HG03159 (cell line): ENCODE measurements around the gene TRIM38.
"Not testable (repeated sequence)": the region's sequence is repeated elsewhere in the genome, so short reads cannot be mapped to it uniquely, and the experiment has no call there.

Experiments
- ATAC-seq: cut with Tn5 transposase; IDR thresholded peaks from one replicate; pipeline ENCODE4 v1.9.1; 2021; ENCODE audit warnings: mild to moderate bottlenecking, moderate library complexity; ENCODE audit not compliant: unreplicated experiment

Gene TRIM38

DNA sequence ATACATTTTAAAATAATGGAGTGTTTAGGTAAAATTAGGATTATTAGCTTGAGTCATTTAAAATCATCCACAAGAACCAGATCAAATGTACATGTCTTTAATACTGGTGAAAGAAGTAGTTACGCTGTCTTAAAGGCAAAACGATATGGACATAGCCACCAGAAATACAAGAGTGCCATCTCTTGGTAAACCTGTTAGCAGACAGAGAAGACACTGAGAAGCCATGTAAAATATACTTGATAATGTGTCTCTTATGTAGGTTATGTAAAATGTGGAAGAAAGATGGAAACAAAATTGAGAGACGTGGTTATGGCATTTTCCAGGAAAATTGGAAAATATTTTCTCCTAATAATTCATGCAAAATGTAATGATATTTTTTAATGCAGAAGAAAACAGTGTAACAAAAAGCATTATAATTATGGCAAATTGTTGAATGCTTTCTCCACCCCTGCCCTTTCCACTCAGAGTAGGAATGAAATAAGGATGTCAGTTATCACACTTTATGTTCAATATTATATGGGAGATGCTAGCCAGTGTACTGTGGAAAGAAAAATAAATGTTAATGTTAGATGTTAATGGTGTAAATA, 19.9 kb upstream of the TRIM38 start:
- no peak for ATAC-seq

DNA sequence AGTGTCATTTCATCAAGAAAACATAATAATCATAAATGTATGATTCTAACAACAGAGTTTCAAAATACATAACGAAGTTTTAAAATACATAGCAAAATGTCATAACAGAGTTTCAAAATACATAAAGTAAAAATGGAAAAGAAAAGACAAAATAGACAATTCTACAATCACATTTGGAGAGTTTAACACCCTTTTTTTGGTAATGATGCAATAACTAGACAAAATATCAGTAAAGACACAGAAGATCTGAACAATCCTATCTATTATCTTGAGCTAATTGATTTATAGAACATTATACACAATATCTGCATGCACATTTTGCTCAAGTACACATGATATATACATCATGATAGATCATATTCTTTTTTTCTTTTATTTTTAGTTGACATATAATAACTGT, 18.7 kb upstream of the TRIM38 start:
- no peak for ATAC-seq

DNA sequence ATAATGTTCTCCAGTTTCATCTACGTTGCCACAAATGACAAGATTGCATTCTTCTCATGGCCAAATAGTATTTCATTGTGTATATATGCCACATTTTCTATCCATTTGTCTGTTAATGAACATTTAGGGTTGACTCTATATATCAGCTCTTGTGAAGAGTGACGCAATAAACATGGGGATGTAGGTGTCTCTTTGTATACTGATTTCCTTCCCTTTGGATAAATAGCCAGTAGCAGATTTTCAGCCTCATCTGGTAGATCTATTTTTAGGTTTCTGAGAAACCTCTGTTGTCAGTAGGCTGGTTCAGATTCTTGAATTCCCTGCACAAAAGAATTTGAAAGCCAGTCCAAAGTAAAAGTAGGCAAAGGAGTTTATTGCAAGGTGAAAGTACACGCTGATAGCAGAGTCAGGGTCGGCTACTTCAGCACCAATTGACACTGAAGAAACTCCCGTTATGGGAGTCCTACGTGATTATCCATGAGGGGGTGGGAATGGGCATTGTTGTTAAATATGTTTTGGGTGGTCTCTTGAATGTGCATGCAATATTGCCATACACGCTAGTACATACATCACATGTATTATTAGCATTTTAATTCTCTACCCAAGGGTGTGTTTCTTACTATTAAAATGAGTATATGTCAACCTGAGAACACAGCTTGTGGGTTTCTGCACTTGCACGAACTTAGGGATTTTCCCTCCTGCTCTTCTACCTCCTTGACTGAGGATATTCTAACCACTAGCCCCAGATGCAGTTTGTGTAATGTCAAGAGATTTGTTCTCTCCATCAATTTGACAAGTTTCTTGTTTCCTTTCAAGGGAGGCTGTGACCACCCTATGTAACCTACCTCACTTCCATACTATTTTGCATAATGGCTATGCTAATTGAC, 17.7 kb upstream of the TRIM38 start:
- peak; percentile 76 for ATAC-seq

DNA sequence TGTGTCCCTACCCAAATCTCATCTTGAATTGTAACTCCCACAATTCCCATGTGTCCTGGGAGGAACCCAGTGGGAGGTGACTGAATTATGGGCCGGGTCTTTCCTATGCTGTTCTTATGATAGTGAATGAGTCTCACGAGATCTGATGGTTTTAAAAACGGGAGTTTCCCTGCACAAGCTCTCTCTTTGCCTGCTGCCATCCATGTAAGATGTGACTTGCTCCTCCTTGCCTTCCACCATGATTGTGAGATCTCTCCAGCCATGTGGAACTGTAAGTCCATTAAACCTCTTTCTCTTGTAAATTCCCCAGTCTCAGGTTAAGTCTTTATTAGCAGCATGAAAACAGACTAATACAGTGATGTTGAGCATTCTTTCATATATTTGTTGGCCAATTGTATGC, 16.9 kb upstream of the TRIM38 start:
- not testable (repeated sequence) for ATAC-seq

DNA sequence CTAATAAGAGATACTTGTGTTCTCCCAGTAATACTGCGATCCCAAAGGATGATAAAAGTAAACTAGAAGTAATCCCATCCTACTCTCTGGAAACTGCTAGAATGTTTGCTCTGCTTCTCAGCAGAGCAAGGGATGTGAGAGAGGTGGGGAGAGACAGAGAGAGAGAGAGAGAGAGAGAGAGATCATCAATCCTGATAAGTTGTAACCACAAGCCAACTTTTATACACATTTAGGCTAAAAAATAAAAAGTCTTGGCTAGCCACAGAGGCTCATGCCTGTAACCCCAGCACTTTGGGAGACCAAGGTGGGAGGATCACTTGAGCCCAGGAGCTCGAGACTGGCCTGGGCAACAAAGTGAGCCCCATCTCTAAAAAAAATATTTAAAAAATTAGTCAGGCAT, 16.0 kb upstream of the TRIM38 start:
- ATAC-seq, result no peak

DNA sequence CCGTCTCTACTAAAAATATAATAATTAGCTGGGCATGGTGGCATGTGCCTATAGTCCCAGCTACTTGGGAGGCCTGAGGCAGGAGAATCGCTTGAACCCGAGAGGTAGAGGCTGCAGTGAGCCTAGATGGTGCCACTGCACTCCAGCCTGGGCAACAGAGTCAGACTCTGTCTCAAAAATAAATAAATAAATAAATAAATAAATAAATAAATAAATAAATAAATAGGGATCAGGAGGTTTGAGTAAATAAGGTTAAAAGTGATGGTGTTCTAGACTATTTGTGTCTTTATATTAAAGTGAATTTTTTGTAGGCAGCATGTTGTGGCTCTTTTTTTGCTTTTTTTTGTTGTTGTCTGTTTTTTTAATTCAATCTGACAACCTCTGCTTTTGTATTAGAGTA, 15.1 kb upstream of the TRIM38 start:
- ATAC-seq, result not testable (repeated sequence)

DNA sequence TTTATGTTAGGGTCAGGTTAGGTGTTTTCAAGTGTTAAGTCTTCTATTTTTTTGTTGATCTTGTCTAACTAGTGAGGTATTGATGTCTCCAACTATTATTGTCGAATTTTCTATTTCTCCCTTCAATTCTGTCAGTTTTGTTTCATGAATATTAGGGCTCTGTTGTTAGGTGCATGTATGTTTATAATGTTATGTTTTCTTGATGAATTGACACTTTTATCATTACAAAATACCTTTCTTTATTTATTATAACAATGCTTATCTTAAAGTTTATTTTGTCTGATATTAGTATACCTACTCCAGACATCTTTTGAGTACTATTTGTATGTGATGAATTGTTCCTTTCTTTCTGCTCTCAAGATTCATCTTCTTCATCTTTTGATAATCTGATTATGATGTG, 12.9 kb upstream of the TRIM38 start:
- ATAC-seq, result no peak

DNA sequence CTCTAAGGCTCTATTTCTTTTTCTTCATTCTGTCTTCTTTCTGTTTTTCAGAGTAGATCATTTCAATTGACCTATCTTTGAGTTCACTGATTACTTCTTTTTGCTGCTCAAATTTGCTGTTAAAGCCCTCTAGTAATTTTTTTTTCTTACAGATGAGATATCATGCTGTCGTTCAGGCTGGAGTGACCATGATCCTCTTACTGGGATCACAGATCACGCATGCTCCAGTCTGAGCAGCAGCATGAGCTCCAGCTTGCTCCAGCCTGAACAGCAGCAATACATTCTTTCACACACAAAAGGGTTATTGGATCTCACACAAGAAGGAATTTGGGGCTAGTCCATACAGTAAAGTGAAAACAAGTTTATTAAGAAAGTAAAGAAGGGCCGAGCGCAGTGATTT, 12.3 kb upstream of the TRIM38 start:
- no peak for ATAC-seq

DNA sequence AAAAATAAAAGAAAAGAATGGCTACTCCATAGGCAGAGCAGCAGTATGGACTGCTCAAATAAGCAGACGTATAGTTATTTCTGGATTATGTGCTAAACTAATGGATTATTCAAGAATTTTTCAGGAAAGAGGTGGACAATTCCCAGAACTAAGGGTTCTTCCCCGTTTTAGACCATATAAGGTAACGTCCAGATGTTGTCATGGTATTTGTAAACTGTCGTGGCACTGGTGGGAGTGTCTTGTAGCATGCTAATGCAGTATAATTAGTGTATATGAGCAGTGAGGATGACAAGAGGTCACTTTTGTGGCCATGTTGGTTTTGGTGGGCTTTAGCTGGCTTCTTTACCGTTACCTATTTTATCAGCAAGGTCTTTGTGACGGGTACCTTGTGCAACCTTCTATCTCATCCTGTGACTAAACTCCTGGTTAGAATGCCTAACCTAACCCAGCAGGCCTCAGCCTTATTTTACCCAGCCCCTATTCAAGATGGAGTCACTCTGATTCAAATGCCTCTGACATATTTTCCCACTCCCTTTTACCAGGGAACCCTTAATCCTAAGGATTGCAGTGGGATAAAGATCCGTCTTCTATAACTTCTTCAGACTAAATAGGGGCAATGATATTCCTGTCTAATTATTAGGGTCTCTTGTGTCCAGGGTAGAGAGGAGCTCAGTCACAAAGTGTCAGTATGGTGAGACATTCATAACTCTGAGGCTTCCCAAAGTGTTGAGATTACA, 11.1 kb upstream of the TRIM38 start:
- no peak for ATAC-seq

DNA sequence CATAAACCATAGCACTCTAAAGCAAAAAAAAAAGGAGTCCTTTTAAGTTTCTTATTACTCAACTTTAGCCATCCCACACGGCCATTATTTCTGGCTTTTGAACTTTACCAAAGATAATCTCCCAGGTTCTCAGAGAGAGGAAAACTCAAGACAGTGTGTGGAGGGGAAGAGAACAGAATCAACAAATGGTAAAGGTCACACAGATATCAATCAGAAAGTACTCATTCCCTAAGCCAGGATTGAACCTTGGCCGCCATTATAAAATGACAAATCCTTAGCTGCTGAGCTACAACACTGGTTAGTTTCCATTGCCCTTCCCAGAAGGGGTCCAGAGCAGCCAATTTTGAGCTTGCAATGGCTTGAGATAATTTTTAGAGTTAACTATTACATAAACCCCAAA, 10.1 kb upstream of the TRIM38 start:
- ATAC-seq, result no peak

DNA sequence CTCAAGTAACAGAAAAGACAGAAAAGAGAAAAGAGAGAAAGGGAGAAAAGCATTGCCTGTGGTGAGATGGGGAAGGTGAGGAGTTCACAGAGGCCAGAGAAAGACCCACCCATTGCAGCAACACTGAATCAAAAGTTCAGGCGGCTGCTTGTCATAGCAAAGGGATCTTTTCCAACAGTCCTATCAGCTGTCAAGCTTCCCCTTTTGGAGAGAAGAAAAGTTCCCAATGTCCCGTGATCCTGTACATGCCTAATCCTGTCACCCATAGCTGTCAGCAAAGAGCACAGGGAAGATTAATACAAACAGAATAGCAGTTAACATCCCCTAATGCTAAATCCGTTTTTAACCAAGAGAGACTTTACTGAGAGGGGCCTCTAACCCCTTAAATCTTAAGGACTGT, 8.9 kb upstream of the TRIM38 start:
- ATAC-seq, result no peak

DNA sequence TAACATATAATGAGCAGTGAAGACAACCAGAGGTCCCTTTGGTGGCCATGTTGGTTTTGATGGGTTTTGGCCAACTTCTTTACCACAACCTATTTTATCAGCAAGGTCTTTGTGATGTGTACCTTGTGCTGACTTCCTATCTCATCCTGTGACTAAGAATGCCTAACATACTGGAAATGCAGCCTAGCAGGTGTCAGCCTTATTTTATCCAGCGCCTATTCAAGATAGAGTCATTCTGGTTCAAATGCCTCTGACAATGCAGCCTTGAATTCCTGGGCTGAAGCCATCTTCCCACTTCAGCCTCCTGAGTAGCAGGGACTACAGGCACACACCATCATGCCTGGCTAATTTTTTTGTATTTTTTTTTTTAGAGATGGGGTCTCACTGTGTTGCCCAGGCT, 7.8 kb upstream of the TRIM38 start:
- ATAC-seq, result no peak

DNA sequence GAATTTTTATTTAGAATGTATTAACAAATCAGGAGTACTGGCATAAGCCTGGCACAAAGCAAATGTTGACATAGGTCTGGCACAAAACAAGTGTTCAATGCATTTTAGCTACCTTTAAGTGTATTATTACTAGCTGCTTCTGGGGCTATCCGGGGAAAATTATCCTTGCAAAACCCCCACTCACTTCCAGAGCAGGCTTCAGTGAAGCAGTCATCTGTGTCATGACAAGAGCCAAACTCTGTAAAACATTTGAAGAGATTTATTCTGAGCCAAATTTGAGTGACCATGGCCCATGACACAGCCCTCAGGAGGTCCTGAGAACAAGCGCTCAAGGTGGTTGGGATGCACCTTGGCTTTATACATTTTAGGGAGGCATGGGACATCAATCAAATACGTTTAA, 6.4 kb upstream of the TRIM38 start:
- ATAC-seq, result no peak

DNA sequence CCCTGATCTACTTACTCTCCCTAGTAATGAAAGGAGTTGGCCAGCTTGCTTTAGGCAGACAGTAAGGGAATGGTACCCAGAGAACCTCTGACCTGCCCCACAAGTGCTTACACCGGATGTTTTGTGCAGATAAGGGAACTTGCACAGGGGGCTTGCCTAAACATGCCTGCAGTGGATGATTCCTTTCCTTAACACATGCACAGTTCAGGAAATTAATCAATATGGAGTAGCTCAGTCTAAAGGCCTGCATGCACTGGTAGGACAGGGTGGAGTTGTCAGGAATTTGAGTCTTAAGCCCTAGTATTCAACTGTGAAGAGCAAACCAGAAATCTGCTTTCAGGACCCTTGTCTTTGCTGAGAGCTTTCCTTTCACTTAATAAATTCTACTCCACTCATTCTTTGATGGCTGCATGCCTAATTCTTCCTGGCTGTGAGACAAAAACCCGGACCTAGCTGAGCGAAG, 3.9 kb upstream of the TRIM38 start:
- no peak for ATAC-seq

DNA sequence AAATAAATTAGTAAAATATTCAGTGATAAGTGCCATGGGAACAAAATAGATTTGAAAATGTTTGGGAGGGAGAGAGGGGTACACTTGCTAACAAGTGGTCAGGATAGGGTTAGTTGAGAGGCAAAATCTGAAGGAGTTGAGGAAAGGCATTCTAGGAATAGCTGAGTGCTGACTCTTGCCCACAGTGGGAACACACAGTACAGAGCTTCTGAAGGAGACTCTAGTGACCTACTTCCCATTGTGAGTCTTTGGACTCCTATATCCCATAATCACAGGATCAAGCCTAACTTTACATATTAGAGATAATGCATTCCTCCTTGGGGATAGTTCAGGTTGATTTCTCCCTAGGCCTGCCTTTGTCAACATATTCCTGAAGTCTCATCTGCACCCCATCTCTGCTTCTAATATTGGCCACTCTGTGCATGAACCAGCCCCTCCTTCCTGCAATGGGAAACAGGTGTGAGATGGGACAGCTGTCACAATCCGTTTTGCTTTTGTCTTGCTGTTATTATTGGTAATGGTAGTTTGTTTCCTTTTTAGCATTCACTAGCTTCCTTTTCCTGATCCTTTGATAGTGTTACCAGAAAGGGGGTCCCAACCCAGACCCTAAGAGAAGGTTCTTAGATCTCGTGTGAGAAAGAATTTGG, 2.6 kb upstream of the TRIM38 start:
- ATAC-seq, result no peak

DNA sequence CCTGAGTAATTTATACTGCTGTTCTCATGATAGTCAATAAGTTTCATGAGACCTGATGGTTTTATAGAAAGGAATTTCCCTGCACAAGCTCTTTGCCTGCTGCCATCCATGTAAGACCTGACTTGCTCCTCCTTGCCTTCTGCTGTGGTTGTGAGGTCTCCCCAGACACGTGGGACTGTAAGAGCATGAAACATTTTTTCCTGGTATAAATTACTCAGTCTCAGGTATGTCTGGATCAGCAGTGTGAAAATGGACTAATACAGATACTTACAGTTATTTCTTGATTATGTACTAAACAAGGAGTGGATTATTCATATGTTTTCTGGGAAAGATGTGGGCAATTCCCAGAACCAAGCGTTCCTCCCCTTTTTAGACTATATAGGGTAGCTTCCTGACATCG, 1.9 kb upstream of the TRIM38 start:
- ATAC-seq, result no peak

DNA sequence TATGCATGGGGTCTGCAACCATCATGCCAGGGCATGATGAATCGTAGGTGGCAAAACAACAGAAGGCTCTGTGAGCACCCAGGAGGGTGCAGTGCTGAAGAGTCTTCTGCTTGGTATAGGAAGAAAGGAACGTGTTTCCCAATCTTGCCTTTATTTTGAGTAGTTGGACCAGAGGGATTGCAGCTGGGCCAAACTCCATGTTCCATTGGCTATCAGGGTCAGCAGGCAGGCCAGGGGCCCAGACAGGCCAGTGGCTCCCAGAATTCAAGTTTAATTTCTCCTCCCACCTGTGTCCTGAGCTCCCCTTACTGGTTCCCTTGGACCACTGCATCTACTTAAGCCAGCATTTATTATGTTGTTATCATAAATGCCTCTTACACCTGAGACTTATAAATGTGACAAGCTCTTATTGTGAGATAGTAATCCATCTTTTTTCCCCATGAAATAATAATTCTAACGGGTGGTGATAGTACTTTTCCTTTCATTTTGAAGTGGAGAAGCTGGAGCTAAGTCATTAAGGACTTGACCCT, 918 bp upstream of the TRIM38 start:
- no peak for ATAC-seq

DNA sequence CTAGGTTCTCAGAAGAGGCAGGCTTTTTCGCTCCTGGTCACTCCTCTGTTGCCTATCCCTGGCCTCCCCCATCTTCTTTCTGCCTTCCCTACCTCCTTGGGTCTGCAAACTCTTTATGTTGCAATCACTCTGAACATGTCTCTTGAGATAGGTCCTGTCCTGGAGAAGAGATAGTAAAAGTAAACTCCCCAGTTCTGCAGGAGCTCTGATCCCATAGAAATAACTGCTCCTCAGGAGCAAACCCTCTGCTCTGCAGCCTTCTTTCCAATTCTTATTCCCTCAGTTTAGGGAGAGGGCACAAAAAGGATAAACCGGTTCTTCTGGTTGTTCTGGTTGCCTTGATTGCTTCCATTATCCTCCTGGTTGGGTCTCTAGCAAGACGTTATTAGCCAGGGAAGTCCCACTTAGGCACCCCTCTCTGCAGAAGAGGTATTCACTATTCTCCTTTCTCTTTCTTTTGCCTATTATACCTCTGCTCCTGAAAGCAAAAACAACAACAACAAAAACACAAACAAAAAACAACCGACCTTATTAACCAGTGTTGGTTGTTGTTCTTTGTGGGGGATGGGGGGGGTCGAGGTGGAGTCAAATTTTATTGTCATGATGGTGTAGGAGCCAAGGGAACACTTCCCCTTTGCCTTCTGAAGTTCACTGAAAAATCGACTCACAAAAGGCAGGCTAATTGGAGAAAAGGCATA, 973 bp downstream of the TRIM38 start:
- no peak for ATAC-seq

DNA sequence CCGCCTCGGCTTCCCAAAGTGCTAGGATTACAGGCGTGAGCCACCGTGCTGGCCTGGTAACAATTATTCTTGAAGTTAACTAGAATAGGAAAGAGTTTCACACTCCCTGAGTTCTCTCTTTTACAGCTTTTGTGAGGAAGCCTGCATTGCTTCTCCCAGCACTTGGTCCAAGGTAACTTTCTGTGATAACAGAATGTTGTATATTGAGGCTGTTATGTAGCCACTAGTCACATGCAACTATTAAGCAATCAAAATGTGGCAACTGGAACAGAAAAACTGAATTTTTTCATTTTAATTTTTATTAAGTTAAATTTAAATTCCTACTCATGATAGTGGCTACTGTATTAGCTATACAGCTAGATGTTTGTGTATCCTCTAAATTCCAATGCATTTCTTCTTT, 2.5 kb downstream of the TRIM38 start:
- ATAC-seq, result no peak

DNA sequence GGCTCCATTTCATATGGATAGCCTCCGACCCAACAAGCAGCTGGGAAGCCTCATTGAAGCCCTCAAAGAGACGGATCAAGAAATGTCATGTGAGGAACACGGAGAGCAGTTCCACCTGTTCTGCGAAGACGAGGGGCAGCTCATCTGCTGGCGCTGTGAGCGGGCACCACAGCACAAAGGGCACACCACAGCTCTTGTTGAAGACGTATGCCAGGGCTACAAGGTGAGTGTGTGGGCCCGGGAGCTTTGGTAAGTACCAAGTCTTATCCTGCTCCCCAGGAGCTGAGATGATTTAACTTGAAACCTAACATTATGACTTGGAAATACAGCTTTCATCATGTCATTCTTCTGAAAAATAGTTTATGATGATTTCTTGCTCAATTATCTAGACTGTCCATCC, 4.1 kb downstream of the TRIM38 start:
- no peak for ATAC-seq

DNA sequence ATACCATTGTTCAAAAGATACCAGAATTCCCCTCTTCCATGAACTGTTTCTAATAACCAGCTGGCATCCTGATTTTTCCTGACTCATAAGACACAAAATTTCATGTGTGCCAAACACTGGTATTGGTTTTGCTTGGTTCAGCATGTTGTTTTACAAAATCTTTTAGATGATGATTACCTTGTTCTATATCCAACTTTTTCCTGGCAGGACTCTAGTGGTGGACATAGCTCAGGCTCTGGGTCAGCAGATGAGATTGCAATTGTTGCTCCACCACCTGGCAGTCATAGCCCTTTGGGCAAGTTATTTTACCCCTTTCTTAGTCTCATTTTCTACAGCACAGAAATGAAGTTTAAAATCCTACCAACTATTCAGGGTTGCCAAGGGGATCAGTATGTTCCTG, 6.2 kb downstream of the TRIM38 start:
- no peak for ATAC-seq
